Astrocyte of the cerebellum (primary cell): ENCODE measurements around the gene CRYBB3.
"Not testable (repeated sequence)": the region's sequence is repeated elsewhere in the genome, so short reads cannot be mapped to it uniquely, and the experiment has no call there.

Source experiments
- DNase-seq: peaks from one replicate; pipeline ENCODE4 v3.0.0-alpha.2; 2011; ENCODE audit warnings: low read depth
- H3K4me3 ChIP-seq: 2 replicates; pipeline ENCODE4 v1.5.1; 2011; ENCODE audit warnings: mild to moderate bottlenecking, low read depth, low read length, moderate library complexity
- in situ Hi-C: cut with HindIII; loops from 2 replicates; pipeline ENCODE4 v1.10.0; 2017; ENCODE audit warnings: low sequenced_read_pairs
- TF ChIP-seq, protein P1 (sequence below): IDR thresholded peaks from 2 replicates; pipeline ENCODE4 v1.5.1; 2012; ENCODE audit warnings: low read length, low read depth, moderate library complexity, mild to moderate bottlenecking; ENCODE audit errors: missing control alignments

Gene CRYBB3

DNA sequence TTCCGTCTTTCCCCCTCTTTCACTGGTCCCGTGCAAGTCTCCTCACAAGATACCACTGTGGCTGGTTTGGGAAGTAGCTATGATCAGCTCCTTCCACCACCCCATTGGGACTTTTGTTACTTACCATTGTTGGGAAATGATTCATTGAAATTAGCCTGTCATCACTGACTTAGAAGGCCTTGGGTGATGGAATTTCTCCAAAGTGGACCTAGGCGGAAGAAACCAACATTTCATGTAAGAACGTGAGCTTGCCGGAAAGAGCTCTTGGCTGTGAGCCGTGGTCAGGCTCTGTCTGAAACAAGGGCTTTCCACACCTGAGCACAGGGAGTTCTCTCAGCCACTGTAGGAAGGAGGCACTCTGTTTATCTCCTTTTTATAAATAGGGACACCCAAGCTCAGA, 23.5 kb upstream of the CRYBB3 start:
- no peak for DNase-seq
- TF ChIP-seq, protein P1, sequence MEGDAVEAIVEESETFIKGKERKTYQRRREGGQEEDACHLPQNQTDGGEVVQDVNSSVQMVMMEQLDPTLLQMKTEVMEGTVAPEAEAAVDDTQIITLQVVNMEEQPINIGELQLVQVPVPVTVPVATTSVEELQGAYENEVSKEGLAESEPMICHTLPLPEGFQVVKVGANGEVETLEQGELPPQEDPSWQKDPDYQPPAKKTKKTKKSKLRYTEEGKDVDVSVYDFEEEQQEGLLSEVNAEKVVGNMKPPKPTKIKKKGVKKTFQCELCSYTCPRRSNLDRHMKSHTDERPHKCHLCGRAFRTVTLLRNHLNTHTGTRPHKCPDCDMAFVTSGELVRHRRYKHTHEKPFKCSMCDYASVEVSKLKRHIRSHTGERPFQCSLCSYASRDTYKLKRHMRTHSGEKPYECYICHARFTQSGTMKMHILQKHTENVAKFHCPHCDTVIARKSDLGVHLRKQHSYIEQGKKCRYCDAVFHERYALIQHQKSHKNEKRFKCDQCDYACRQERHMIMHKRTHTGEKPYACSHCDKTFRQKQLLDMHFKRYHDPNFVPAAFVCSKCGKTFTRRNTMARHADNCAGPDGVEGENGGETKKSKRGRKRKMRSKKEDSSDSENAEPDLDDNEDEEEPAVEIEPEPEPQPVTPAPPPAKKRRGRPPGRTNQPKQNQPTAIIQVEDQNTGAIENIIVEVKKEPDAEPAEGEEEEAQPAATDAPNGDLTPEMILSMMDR = no peak
- in situ Hi-C loops = no loop called here
- H3K4me3 ChIP-seq = no peak overlapping the region

GRCh38 chr22:25176799-25177198, 22.9 kb upstream of the CRYBB3 start:
- TF ChIP-seq, protein P1 = no peak
- in situ Hi-C loops = no loop called here
- H3K4me3 ChIP-seq = no peak overlapping the region
- DNase-seq = no peak

GRCh38 chr22:25177226-25177625, 22.4 kb upstream of the CRYBB3 start:
- TF ChIP-seq, protein P1 = no peak
- no peak overlapping the region for H3K4me3 ChIP-seq
- in situ Hi-C loops = no loop called here
- no peak for DNase-seq

DNA sequence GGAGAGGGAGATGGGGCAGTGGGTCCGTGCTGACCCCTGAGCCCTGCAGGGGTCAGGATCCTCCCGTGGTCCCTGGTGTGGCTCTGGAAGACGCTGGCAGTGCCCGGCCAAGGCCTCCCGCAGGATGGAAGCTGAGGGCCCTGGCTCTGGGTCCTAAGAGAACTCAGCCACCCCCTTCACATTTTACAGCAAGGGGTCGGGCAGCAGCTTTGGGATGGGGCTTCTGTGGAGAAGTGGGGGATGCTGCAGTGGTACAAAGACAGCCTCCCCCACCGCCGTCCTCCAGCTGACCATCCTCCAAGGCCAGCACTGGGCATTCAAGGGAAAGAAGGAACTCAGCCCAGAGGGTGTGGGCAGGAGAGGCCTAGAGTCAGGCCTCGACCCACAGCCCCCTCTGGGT, 21.8 kb upstream of the CRYBB3 start:
- TF ChIP-seq, protein P1 = no peak
- in situ Hi-C loops = no loop called here
- no peak overlapping the region for H3K4me3 ChIP-seq
- DNase-seq = no peak

DNA sequence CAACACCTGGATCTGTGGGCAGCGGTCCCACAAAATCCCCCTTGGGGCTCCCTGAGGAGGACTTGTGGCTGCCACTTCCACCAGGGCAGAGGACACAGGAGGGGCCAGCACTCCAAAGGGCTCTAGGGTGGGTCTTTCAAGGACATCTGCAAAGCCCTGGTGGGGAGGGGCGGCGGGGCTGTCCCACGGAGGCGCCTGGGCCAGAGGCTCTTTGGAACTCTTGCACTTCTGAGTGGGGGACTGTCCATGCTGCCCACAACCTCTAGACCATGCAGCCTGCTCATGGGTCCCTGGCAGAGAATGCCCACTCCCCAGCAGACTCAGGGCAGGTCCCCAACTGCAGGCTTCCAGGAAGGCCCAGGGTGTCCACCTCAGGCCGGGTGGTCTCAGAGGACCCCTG, 21.3 kb upstream of the CRYBB3 start:
- DNase-seq, in situ Hi-C loops, H3K4me3 ChIP-seq: not testable (repeated sequence)

DNA sequence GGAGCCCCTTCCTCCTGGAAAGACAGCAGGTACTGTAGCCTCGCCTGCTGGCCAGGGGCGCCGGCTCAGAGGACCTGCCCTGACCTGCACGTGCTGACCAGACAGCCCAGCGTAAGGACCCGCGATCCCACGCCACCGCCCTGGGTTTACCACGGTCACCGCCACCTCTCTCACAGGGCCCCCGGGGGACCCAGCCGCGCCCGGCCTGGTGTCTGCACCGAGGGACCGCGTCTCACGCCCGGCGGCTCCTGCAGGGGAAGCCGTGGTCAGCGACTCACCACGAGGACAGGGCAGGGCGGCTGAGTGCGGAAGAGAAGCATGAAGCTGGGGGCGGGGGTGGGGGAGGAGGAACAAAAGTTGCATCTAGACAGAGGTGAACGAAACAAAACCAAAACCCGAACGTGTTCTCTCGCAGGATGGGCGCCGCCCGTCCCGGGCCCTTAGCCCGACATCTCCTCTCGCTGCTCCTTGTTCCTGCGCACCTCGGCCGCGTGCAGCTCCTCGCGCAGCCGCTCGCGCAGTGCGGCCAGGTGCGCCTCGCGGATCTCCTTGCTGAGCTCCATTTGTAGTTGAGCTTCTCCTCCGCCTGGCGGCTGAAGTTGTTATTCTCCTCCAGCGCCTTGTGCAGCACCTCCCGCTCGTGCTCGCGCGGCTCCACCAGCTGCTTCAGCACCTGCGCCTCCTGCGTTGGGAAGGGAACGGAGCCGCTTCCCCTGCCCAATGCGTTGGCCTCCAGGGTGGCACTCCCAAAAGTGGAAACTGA, 20.6 kb upstream of the CRYBB3 start:
- in situ Hi-C loops, DNase-seq: not testable (repeated sequence)

GRCh38 chr22:25182131-25183110, 17.2 kb upstream of the CRYBB3 start:
- H3K4me3 ChIP-seq = no peak overlapping the region
- no peak for DNase-seq
- in situ Hi-C loops = loop anchor here (10.0 kb wide), 1 partner anchor 308 kb away; no protein-coding TSS in a partner anchor
- TF ChIP-seq, protein P1 = no peak

More for the DNA sequence above, 20.6 kb upstream of the CRYBB3 start:
- H3K4me3 ChIP-seq = not testable (repeated sequence)
